ENCODE results near the gene CSHL1.

Gene CSHL1

DNA sequence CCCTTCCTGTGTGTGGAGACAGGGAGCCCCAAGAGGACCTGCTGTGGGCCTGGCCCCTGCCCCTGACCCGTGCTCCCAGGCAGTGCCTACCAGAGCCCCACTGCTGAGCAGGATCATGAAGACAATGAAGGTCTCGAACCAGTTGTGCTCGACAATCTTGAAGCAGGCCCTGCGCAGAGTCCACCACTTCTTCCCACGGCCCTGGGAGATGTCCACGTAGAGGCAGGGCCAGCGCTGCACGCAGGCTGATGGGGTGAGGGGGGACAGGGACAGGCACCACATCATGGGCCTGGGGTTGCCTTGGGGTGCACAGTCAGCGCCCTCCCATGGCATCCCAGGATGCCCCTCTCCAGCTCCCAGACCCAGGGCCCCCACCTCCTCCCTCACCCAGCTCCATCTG lies 37.5 kb upstream of the CSHL1 start:
- Histone ChIP-seq H3K9me3 (ENCODE audit: severe bottlenecking) (no peaks in the 10 kb centered on the region), H3K36me3 (ENCODE audit: low read depth) (no peaks in the 10 kb centered on the region), H3K4me1 (ENCODE audit: insufficient read depth, poor library complexity, severe bottlenecking) (no peaks in the 10 kb centered on the region), H3K27ac (ENCODE audit: poor library complexity, severe bottlenecking) (no peak overlapping the region), H3K27me3 (ENCODE audit: insufficient read depth, poor library complexity, severe bottlenecking) (no peaks in the 10 kb centered on the region), H3K4me3 (ENCODE audit: severe bottlenecking) (no peak overlapping the region)
- DNase-seq (ENCODE audit: low spot score) (no peak), ATAC-seq (ENCODE audit: low read depth) (no peak)
- no peak for TF ChIP-seq CTCF (IDR thresholded peaks at IDR 0.05; ENCODE audit: poor library complexity, severe bottlenecking)

DNA sequence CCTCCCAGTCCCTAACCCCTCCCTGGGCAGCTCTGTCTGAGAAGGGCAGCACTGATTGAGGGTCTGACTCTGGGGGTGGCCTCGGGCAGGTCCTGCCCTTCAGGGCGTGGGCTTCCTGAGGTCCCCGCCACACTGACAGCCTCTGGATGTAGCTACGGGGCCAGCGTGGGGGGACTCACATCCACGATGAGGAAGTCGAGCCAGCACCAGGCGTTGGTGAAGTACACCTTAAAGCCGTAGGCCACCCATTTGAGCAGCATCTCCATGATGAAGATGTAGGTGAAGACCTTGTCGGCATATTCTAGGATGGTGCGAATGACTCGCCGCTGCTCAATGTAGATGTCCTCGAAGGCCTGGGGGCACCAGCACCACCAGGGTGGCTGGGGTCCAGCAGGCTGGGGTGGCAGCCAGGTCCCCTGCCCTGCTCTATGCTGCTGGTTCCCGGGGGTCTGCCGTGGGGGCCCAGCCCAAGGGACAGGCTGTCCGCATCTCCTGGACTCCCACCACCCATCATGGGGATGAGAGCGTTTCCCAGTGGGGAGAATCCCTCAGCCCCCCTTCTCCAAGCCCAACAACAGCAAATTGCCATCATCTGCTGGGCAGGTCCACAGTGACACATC lies 36.8 kb upstream of the CSHL1 start:
- no peak for TF ChIP-seq CTCF (IDR thresholded peaks at IDR 0.05; ENCODE audit: poor library complexity, severe bottlenecking)
- Histone ChIP-seq H3K27me3 (ENCODE audit: insufficient read depth, poor library complexity, severe bottlenecking) (no peaks in the 10 kb centered on the region), H3K4me3 (ENCODE audit: severe bottlenecking) (no peak overlapping the region), H3K4me1 (ENCODE audit: insufficient read depth, poor library complexity, severe bottlenecking) (no peaks in the 10 kb centered on the region), H3K9me3 (ENCODE audit: severe bottlenecking) (no peaks in the 10 kb centered on the region), H3K36me3 (ENCODE audit: low read depth) (no peaks in the 10 kb centered on the region), H3K27ac (ENCODE audit: poor library complexity, severe bottlenecking) (no peak overlapping the region)
- ATAC-seq (ENCODE audit: low read depth) (no peak), DNase-seq (ENCODE audit: low spot score) (no peak)

GRCh38 chr17:63946440-63947363 lies 35.6 kb upstream of the CSHL1 start:
- no peak for DNase-seq (ENCODE audit: low spot score)
- TF ChIP-seq CTCF (IDR thresholded peaks at IDR 0.05; ENCODE audit: poor library complexity, severe bottlenecking): peak; percentile 64
- H3K4me3 ChIP-seq (ENCODE audit: severe bottlenecking): no peak overlapping the region
- ATAC-seq (ENCODE audit: low read depth): peak; percentile 68
- no peaks in the 10 kb centered on the region for H3K9me3 ChIP-seq (ENCODE audit: severe bottlenecking)
- H3K27ac ChIP-seq (ENCODE audit: poor library complexity, severe bottlenecking): no peak overlapping the region
- no peaks in the 10 kb centered on the region for H3K36me3 ChIP-seq (ENCODE audit: low read depth)
- no peaks in the 10 kb centered on the region for H3K4me1 ChIP-seq (ENCODE audit: insufficient read depth, poor library complexity, severe bottlenecking)
- no peaks in the 10 kb centered on the region for H3K27me3 ChIP-seq (ENCODE audit: insufficient read depth, poor library complexity, severe bottlenecking)

- no peak for ATAC-seq (ENCODE audit: low read depth)
- Histone ChIP-seq H3K36me3 (ENCODE audit: low read depth) (no peaks in the 10 kb centered on the region), H3K27ac (ENCODE audit: poor library complexity, severe bottlenecking) (no peak overlapping the region), H3K4me1 (ENCODE audit: insufficient read depth, poor library complexity, severe bottlenecking) (no peaks in the 10 kb centered on the region), H3K4me3 (ENCODE audit: severe bottlenecking) (no peak overlapping the region), H3K9me3 (ENCODE audit: severe bottlenecking) (no peaks in the 10 kb centered on the region), H3K27me3 (ENCODE audit: insufficient read depth, poor library complexity, severe bottlenecking) (no peaks in the 10 kb centered on the region)
- peak; percentile 30 for DNase-seq (ENCODE audit: low spot score)
- TF ChIP-seq CTCF (IDR thresholded peaks at IDR 0.05; ENCODE audit: poor library complexity, severe bottlenecking): no peak
Observed at GRCh38 chr17:63945784-63946439, 34.9 kb upstream of the CSHL1 start.
